Osteocyte (in vitro differentiated cells): ENCODE measurements around the gene BANK1. TPM values are rescaled to one million over a fixed set of nuclear protein-coding genes. Genes with fewer than 3 reads are reported as not detected.

ENCODE experiments used
- DNase-seq: peaks from one replicate; pipeline ENCODE4 v3.0.0; 2021; ENCODE audit warnings: mixed read lengths; ENCODE audit not compliant: unreplicated experiment; ENCODE audit errors: extremely low spot score
- H3K27ac Mint-ChIP-seq: one replicate; pipeline ENCODE4 v1.8.0; 2021; ENCODE audit warnings: mild to moderate bottlenecking, mixed read lengths; ENCODE audit not compliant: unreplicated experiment
- H3K27me3 Mint-ChIP-seq: one replicate; pipeline ENCODE4 v1.8.0; 2021; ENCODE audit warnings: mixed read lengths; ENCODE audit not compliant: unreplicated experiment
- H3K36me3 Mint-ChIP-seq: one replicate; pipeline ENCODE4 v1.8.0; 2021; ENCODE audit warnings: mixed read lengths; ENCODE audit not compliant: unreplicated experiment
- H3K4me1 Mint-ChIP-seq: one replicate; pipeline ENCODE4 v1.8.0; 2021; ENCODE audit warnings: mixed read lengths; ENCODE audit not compliant: unreplicated experiment
- H3K4me3 Mint-ChIP-seq: one replicate; pipeline ENCODE4 v1.8.0; 2021; ENCODE audit warnings: mild to moderate bottlenecking, moderate library complexity, mixed read lengths; ENCODE audit not compliant: unreplicated experiment
- H3K9me3 Mint-ChIP-seq: one replicate; pipeline ENCODE4 v1.8.0; 2021; ENCODE audit warnings: mixed read lengths; ENCODE audit not compliant: unreplicated experiment
- total RNA-seq: library from RNA; stranded (reverse); gene quantifications from 2 replicates; pipeline ENCODE4 v1.2.1, GENCODE V29; 2021
- TF ChIP-seq, protein P1 (sequence below): fragments of 200-600 bp; sonication (generic); IDR thresholded peaks from 2 replicates; pipeline ENCODE4 v1.5.0; 2021; ENCODE audit warnings: antibody characterized with exemption, mild to moderate bottlenecking, moderate library complexity

Gene BANK1
- total RNA-seq, 1 donor from 2014 or later, result 1.0 TPM

DNA sequence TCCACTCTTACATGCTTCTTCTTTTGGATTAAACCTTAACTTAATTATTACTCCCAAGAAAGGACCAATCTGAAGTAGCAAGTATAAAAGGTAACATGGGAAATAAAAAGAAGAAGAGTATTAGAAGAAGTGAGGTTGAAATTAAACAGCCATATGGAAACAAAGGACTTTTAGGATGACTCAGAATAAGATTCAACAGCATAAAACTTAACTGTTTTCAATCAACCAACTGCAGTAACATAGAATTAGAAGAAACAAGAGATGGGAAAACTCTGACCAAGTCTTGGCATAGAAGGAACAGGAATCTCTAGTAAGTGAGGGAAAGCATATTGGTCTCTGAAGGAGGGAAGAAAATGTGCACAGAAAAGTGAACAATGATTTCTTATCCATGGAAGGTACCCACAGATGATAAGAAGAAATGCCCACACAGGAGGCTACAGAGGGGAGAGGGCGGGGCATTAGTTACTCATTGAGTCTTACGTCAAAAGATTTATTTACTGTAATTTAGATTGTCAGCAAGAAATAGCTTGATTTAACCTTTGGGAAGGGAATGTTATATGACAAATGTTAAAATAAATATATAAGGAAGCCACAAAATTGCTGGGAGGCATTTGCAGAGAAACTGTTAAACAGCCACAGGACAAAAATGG is 177.3 kb downstream of the BANK1 start:
- H3K36me3 Mint-ChIP-seq, result no peaks in the 10 kb centered on the region
- H3K27me3 Mint-ChIP-seq, result no peaks in the 10 kb centered on the region
- DNase-seq, result no peak
- peak overlapping the region; percentile 69 for H3K27ac Mint-ChIP-seq
- TF ChIP-seq, protein P1, sequence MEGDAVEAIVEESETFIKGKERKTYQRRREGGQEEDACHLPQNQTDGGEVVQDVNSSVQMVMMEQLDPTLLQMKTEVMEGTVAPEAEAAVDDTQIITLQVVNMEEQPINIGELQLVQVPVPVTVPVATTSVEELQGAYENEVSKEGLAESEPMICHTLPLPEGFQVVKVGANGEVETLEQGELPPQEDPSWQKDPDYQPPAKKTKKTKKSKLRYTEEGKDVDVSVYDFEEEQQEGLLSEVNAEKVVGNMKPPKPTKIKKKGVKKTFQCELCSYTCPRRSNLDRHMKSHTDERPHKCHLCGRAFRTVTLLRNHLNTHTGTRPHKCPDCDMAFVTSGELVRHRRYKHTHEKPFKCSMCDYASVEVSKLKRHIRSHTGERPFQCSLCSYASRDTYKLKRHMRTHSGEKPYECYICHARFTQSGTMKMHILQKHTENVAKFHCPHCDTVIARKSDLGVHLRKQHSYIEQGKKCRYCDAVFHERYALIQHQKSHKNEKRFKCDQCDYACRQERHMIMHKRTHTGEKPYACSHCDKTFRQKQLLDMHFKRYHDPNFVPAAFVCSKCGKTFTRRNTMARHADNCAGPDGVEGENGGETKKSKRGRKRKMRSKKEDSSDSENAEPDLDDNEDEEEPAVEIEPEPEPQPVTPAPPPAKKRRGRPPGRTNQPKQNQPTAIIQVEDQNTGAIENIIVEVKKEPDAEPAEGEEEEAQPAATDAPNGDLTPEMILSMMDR, result no peak
- peaks cover 20% of the 10 kb centered on the region for H3K4me1 Mint-ChIP-seq
- H3K4me3 Mint-ChIP-seq, result no peak overlapping the region
- no peaks in the 10 kb centered on the region for H3K9me3 Mint-ChIP-seq

DNA sequence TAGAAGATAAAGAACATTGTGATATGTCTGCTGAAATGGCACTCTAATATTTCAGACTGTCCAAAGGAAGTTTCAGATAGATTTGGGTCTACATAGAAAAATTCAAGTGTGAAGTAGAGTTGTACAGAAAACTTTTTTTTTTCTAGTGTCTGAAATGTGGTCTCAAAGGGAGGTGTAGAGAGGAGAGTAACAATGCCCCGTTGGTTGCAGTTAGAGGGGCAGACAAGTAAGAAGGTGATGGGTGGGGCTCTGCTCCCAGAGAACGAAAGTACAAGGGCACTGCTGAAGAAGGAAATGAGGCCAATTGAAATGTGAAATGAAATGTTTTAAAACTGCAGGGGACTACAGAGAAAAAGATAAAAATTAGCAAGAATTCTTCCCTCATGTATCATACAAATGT is 177.8 kb downstream of the BANK1 start:
- TF ChIP-seq, protein P1, result no peak
- Mint-ChIP-seq H3K4me3 (peak overlapping the region; percentile 7), H3K36me3 (no peaks in the 10 kb centered on the region), H3K27ac (peak overlapping the region; percentile 69), H3K4me1 (peaks cover 22% of the 10 kb centered on the region), H3K27me3 (no peaks in the 10 kb centered on the region), H3K9me3 (no peaks in the 10 kb centered on the region)
- DNase-seq, result no peak

DNA sequence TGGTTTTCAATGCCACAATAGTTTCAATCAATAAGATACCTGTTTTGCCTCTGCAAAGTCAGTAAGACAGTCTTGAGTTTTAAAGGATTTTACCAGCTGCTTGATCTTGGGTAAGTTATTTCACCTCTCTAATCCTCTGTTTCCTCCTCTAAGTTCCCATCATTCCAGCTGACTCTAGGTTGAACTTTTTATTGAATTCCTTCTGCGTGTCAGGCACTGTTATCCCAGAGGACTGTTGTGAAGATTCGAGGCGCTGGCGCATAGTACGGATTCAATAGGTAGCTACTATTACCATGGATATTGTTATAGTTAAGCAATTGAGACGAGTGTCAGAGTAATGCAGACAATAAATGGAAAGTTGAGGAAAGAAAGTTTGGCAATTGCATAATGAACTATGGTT is 179.4 kb downstream of the BANK1 start:
- peaks cover 26% of the 10 kb centered on the region for H3K4me1 Mint-ChIP-seq
- no peaks in the 10 kb centered on the region for H3K9me3 Mint-ChIP-seq
- no peak overlapping the region for H3K27ac Mint-ChIP-seq
- H3K27me3 Mint-ChIP-seq, result no peaks in the 10 kb centered on the region
- DNase-seq, result no peak
- TF ChIP-seq, protein P1, result no peak
- H3K4me3 Mint-ChIP-seq, result no peak overlapping the region
- no peaks in the 10 kb centered on the region for H3K36me3 Mint-ChIP-seq

DNA sequence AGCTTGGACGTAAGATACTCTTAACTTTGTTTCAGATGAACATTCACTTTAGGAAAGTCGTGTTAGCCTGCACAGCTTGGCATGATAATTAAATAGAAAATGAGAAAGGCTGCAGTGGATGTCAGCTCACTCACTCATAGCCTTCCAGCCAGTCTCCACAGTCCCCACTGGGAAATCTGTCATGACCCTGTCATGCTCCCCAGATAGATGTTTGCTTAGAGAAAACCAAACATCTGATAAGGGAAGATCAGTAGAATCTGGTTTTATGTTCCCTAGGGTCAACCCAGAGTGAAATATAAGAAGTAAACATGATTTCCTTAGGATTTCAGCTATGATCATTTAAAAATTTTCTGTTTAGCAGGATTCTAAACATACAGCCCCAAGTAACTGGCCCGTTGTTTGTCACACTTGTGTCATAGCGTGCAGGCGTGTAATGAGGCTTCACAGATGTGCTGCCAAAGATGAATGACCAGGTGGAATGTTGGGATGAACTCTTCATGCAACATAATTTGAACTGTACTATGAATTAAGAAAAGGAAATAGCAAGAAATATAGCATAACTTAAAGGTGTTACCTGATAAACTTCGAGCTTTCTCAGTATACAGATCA is 180.1 kb downstream of the BANK1 start:
- H3K4me1 Mint-ChIP-seq, result peaks cover 26% of the 10 kb centered on the region
- no peak overlapping the region for H3K4me3 Mint-ChIP-seq
- no peak overlapping the region for H3K27ac Mint-ChIP-seq
- DNase-seq, result no peak
- H3K9me3 Mint-ChIP-seq, result no peaks in the 10 kb centered on the region
- no peaks in the 10 kb centered on the region for H3K27me3 Mint-ChIP-seq
- no peaks in the 10 kb centered on the region for H3K36me3 Mint-ChIP-seq
- TF ChIP-seq, protein P1, result no peak

DNA sequence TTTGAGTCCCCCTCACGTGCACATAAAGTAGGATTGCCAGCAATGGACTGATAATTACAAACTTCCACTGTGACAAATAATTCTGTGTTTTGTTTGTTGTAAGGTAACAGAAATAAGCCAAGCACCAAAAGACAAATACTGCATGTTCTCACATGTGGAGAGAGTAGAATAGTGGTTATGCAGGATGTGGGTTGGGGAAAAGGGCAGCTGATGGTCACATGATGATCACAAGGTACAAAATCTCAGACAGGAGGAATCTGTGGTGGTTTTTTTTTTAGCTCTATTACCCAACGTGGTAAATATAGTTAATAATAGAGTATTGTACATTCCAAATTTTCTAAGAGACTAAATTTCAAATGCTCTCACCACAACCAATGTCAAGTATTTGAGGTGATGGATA is 182.3 kb downstream of the BANK1 start:
- peaks cover 31% of the 10 kb centered on the region for H3K4me1 Mint-ChIP-seq
- no peak overlapping the region for H3K27ac Mint-ChIP-seq
- DNase-seq, result no peak
- H3K36me3 Mint-ChIP-seq, result no peaks in the 10 kb centered on the region
- H3K27me3 Mint-ChIP-seq, result no peaks in the 10 kb centered on the region
- TF ChIP-seq, protein P1, result no peak
- H3K9me3 Mint-ChIP-seq, result no peaks in the 10 kb centered on the region
- H3K4me3 Mint-ChIP-seq, result no peak overlapping the region
